WTC11 (cell line): ENCODE data around the gene PCGF1.

ENCODE experiments used
- CTCF ChIP-seq: fragments of 200-600 bp; IDR thresholded peaks from 2 replicates; pipeline ENCODE4 v1.8.0; 2022; ENCODE audit warnings: antibody characterized with exemption
- FOXJ3 ChIP-seq: sonication (generic); formaldehyde crosslinking; IDR thresholded peaks from 2 replicates; pipeline ENCODE4 v1.9.0; 2021; ENCODE audit warnings: missing genetic modification reagents, mild to moderate bottlenecking, borderline replicate concordance
- MAX ChIP-seq: sonication (generic); formaldehyde crosslinking; IDR thresholded peaks from 2 replicates; pipeline ENCODE4 v1.8.0; 2022; ENCODE audit warnings: mild to moderate bottlenecking, missing genetic modification reagents
- NR3C1 ChIP-seq: sonication (generic); formaldehyde crosslinking; conservative IDR thresholded peaks from 2 replicates; pipeline ENCODE4 v1.8.1; 2023; ENCODE audit warnings: low read depth, mild to moderate bottlenecking, missing genetic modification reagents
- PRDM15 ChIP-seq: sonication (generic); formaldehyde crosslinking; IDR thresholded peaks from 2 replicates; pipeline ENCODE4 v1.8.0; 2022; ENCODE audit warnings: missing genetic modification reagents
- SMAD3 ChIP-seq: sonication (generic); formaldehyde crosslinking; IDR thresholded peaks from 2 replicates; pipeline ENCODE4 v1.8.0; 2022; ENCODE audit warnings: missing genetic modification reagents, mild to moderate bottlenecking, borderline replicate concordance
- SMAD4 ChIP-seq: sonication (generic); formaldehyde crosslinking; IDR thresholded peaks from 2 replicates; pipeline ENCODE4 v1.8.0; 2022; ENCODE audit warnings: mild to moderate bottlenecking, missing genetic modification reagents
- SP1 ChIP-seq: sonication (generic); formaldehyde crosslinking; conservative IDR thresholded peaks from 2 replicates; pipeline ENCODE4 v1.8.1; 2022; ENCODE audit warnings: missing genetic modification reagents
- ZNF671 ChIP-seq: fragments of 250-450 bp; sonication (Bioruptor Pico); IDR thresholded peaks from 2 replicates; pipeline ENCODE4 v1.8.0; 2021; ENCODE audit warnings: mild to moderate bottlenecking
- ZSCAN18 ChIP-seq: fragments of 250-450 bp; sonication (Bioruptor Pico); IDR thresholded peaks from 2 replicates; pipeline ENCODE4 v2.1.2; 2022; ENCODE audit warnings: mild to moderate bottlenecking, moderate library complexity

- TF ChIP-seq CTCF, result no peak
- TF ChIP-seq NR3C1 (CRISPR knock-in tag), result no peak
- no peak for TF ChIP-seq SMAD3 (CRISPR knock-in tag)
- no peak for TF ChIP-seq MAX (CRISPR knock-in tag)
- TF ChIP-seq FOXJ3 (CRISPR knock-in tag), result no peak
- no peak for TF ChIP-seq ZSCAN18
- no peak for TF ChIP-seq ZNF671
- TF ChIP-seq SP1 (CRISPR knock-in tag), result no peak
- no peak for TF ChIP-seq PRDM15 (CRISPR knock-in tag)
- TF ChIP-seq SMAD4 (CRISPR knock-in tag), result no peak
Observed at GRCh38 chr2:74536166-74536950, 28.9 kb upstream of the PCGF1 start.
